ENCODE results near the gene LGALS9C.
"Not testable (repeated sequence)": the region's sequence is repeated elsewhere in the genome, so short reads cannot be mapped to it uniquely, and the experiment has no call there.

DNA sequence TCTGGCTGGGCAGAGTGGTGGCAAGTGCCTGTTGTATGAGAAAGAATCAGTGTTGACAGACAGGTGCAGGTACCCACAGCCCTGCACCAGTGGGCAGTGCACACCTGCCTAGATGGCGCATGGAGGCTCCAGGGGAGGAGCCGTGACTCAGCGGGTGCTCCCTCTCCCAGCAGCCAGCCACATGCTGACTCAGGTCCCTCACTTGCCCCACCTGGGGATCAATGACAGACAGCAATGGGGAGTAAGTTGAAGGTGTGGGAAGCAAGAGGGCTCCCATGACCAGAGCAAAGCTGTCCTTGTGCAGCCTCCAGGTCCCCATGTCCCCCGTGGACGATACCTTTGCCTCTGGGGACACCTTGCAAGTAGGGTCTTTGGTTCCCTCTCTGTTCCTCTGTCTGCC lies 24.6 kb upstream of the LGALS9C start:
- TF ChIP-seq OSR1 (CRISPR knock-in tag; IDR thresholded peaks at IDR 0.05); ESRRG (CRISPR knock-in tag; IDR thresholded peaks at IDR 0.05); ZNF70 (CRISPR knock-in tag; IDR thresholded peaks at IDR 0.05); TOX (CRISPR knock-in tag; IDR thresholded peaks at IDR 0.05; ENCODE audit: borderline replicate concordance); GLIS3 (CRISPR knock-in tag; IDR thresholded peaks at IDR 0.05); ZFP3 (CRISPR knock-in tag; IDR thresholded peaks at IDR 0.05); CSDC2 (CRISPR knock-in tag; IDR thresholded peaks at IDR 0.05); TCF4 (CRISPR knock-in tag; IDR thresholded peaks at IDR 0.05; ENCODE audit: borderline replicate concordance); ZFP30 (CRISPR knock-in tag; IDR thresholded peaks at IDR 0.05); SNAI2 (CRISPR knock-in tag; IDR thresholded peaks at IDR 0.05); ZC3H10 (CRISPR knock-in tag; IDR thresholded peaks at IDR 0.05): not testable (repeated sequence)
- TF ChIP-seq, protein P1, sequence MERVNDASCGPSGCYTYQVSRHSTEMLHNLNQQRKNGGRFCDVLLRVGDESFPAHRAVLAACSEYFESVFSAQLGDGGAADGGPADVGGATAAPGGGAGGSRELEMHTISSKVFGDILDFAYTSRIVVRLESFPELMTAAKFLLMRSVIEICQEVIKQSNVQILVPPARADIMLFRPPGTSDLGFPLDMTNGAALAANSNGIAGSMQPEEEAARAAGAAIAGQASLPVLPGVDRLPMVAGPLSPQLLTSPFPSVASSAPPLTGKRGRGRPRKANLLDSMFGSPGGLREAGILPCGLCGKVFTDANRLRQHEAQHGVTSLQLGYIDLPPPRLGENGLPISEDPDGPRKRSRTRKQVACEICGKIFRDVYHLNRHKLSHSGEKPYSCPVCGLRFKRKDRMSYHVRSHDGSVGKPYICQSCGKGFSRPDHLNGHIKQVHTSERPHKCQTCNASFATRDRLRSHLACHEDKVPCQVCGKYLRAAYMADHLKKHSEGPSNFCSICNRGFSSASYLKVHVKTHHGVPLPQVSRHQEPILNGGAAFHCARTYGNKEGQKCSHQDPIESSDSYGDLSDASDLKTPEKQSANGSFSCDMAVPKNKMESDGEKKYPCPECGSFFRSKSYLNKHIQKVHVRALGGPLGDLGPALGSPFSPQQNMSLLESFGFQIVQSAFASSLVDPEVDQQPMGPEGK (CRISPR knock-in tag; IDR thresholded peaks at IDR 0.05; ENCODE audit: borderline replicate concordance): not testable (repeated sequence)
- TF ChIP-seq, protein P2, sequence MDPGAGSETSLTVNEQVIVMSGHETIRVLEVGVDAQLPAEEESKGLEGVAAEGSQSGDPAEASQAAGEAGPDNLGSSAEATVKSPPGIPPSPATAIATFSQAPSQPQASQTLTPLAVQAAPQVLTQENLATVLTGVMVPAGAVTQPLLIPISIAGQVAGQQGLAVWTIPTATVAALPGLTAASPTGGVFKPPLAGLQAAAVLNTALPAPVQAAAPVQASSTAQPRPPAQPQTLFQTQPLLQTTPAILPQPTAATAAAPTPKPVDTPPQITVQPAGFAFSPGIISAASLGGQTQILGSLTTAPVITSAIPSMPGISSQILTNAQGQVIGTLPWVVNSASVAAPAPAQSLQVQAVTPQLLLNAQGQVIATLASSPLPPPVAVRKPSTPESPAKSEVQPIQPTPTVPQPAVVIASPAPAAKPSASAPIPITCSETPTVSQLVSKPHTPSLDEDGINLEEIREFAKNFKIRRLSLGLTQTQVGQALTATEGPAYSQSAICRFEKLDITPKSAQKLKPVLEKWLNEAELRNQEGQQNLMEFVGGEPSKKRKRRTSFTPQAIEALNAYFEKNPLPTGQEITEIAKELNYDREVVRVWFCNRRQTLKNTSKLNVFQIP (CRISPR knock-in tag; IDR thresholded peaks at IDR 0.05; ENCODE audit: borderline replicate concordance, low read depth): not testable (repeated sequence)

Data from SK-N-SH treated with all-trans-retinoic acid at 6 μM for 48 hours (cell line).